ENCODE data around the gene PVALB.

DNA sequence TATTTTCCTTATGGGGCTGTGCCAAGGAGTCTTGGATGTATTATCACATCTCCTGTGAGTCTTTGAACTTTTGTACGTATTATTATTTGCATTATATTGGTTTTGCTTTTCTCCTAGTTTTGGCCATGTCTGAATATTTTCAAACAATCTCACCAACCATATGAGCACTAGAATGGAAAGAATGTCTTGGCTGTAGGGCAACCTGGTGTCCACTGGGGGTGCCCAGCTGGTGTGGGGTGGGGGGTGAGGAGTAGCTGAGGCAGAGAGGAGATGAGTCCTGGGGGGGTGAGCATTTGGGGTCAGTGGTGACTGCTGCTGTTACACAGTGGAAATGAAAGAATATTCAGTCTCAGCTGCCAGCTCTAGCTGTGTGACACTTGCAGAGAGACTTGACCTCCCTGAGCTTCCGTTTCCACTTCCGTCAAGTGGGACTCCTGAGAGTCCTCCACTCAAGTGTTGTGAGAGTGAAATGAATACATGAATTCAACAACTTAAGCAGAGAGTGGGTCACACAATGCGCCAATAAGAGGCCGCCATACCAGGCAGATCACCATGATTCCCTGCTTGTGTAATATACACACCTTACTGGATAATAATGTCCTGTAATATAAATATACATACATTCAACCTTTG lies 12.7 kb upstream of the PVALB start:
- TF ChIP-seq CTCF (IDR thresholded peaks at IDR 0.05) (no peak), POLR2A (IDR thresholded peaks at IDR 0.05) (no peak)
